ENCODE results near the gene CXCL11.

DNA sequence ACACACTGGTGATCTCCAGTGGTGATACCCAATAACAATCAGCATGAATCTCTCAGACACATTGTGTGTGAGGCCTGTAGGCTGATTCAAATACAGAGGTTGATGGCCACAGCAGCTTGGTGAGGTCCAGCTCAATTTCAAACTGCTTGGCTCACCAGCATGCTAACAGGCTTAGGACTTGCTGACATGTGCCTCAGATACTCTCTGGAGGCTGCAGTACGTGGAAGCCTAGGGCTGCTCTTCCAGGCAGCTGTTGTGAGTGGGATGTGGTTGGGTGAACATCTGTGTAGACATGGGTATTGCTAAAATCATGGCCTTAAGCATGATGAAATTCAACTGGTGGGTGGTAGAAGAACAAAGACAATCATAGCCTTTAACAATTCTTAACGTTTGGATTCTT lies 32.8 kb downstream of the CXCL11 start:
- no peak for TF ChIP-seq POLR2A (IDR thresholded peaks at IDR 0.05; ENCODE audit: low read length)
- no peak for TF ChIP-seq GATA1 (IDR thresholded peaks at IDR 0.05; ENCODE audit: low read depth, low read length)
